Type B pancreatic cell (in vitro differentiated cells): Measurements from ENCODE around the gene TPSG1. TPM values are rescaled to one million over a fixed set of nuclear protein-coding genes. Genes with fewer than 3 reads are reported as not detected.
A peak's percentile ranks its signal among the peaks of the same experiment; 100 is the strongest.

ENCODE experiments used
- DNase-seq: peaks from one replicate; pipeline ENCODE4 v3.0.0; 2021; ENCODE audit warnings: mixed read lengths; ENCODE audit not compliant: unreplicated experiment; ENCODE audit errors: extremely low spot score
- H3K27ac Mint-ChIP-seq: 2 replicates; pipeline ENCODE4 v1.8.0; 2021; ENCODE audit warnings: mild to moderate bottlenecking, mixed read lengths
- H3K27me3 Mint-ChIP-seq: 2 replicates; pipeline ENCODE4 v1.8.0; 2021; ENCODE audit warnings: mixed read lengths
- H3K36me3 Mint-ChIP-seq: 2 replicates; pipeline ENCODE4 v1.8.0; 2021; ENCODE audit warnings: mixed read lengths
- H3K4me1 Mint-ChIP-seq: one replicate; pipeline ENCODE4 v1.8.0; 2021; ENCODE audit warnings: mixed read lengths; ENCODE audit not compliant: unreplicated experiment
- H3K4me3 Mint-ChIP-seq: 2 replicates; pipeline ENCODE4 v1.8.0; 2021; ENCODE audit warnings: mild to moderate bottlenecking, mixed read lengths
- H3K9me3 Mint-ChIP-seq: 2 replicates; pipeline ENCODE4 v1.8.0; 2021; ENCODE audit warnings: mixed read lengths
- total RNA-seq: library from RNA; stranded (reverse); gene quantifications from 2 replicates; pipeline ENCODE4 v1.2.1, GENCODE V29; 2021; ENCODE audit warnings: low replicate concordance
- TF ChIP-seq, protein P1 (sequence below): fragments of 200-600 bp; sonication (generic); conservative IDR thresholded peaks from 2 replicates; pipeline ENCODE4 v1.5.0; 2021; ENCODE audit warnings: antibody characterized with exemption, mild to moderate bottlenecking

Gene TPSG1
- total RNA-seq, 1 donor from 2014 or later, result not detected

- Mint-ChIP-seq H3K4me1 (no peaks in the 10 kb centered on the region), H3K27ac (no peak overlapping the region), H3K9me3 (no peaks in the 10 kb centered on the region), H3K27me3 (peaks cover 20% of the 10 kb centered on the region), H3K36me3 (no peaks in the 10 kb centered on the region), H3K4me3 (no peak overlapping the region)
- no peak for DNase-seq
- TF ChIP-seq, protein P1, sequence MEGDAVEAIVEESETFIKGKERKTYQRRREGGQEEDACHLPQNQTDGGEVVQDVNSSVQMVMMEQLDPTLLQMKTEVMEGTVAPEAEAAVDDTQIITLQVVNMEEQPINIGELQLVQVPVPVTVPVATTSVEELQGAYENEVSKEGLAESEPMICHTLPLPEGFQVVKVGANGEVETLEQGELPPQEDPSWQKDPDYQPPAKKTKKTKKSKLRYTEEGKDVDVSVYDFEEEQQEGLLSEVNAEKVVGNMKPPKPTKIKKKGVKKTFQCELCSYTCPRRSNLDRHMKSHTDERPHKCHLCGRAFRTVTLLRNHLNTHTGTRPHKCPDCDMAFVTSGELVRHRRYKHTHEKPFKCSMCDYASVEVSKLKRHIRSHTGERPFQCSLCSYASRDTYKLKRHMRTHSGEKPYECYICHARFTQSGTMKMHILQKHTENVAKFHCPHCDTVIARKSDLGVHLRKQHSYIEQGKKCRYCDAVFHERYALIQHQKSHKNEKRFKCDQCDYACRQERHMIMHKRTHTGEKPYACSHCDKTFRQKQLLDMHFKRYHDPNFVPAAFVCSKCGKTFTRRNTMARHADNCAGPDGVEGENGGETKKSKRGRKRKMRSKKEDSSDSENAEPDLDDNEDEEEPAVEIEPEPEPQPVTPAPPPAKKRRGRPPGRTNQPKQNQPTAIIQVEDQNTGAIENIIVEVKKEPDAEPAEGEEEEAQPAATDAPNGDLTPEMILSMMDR, result no peak
Observed at GRCh38 chr16:1262210-1262845, 37.3 kb upstream of the TPSG1 start.

GRCh38 chr16:1261131-1261892 is 36.2 kb upstream of the TPSG1 start:
- DNase-seq, result peak; percentile 66

GRCh38 chr16:1260101-1260680 is 35.1 kb upstream of the TPSG1 start:
- DNase-seq, result no peak
- Mint-ChIP-seq H3K9me3 (no peaks in the 10 kb centered on the region), H3K27ac (no peak overlapping the region), H3K36me3 (no peaks in the 10 kb centered on the region), H3K27me3 (peaks cover 20% of the 10 kb centered on the region), H3K4me3 (no peak overlapping the region), H3K4me1 (no peaks in the 10 kb centered on the region)
- TF ChIP-seq, protein P1, result no peak

More at GRCh38 chr16:1261131-1261892, 36.2 kb upstream of the TPSG1 start:
- TF ChIP-seq, protein P1, result no peak
- no peak overlapping the region for H3K27ac Mint-ChIP-seq
- no peaks in the 10 kb centered on the region for H3K36me3 Mint-ChIP-seq
- no peaks in the 10 kb centered on the region for H3K9me3 Mint-ChIP-seq
- peaks cover 20% of the 10 kb centered on the region for H3K27me3 Mint-ChIP-seq
- no peaks in the 10 kb centered on the region for H3K4me1 Mint-ChIP-seq
- H3K4me3 Mint-ChIP-seq, result no peak overlapping the region

GRCh38 chr16:1259760-1260068 is 34.6 kb upstream of the TPSG1 start:
- H3K27me3 Mint-ChIP-seq, result peaks cover 20% of the 10 kb centered on the region
- TF ChIP-seq, protein P1, result no peak
- no peaks in the 10 kb centered on the region for H3K4me1 Mint-ChIP-seq
- H3K27ac Mint-ChIP-seq, result no peak overlapping the region
- no peaks in the 10 kb centered on the region for H3K36me3 Mint-ChIP-seq
- H3K4me3 Mint-ChIP-seq, result no peak overlapping the region
- no peaks in the 10 kb centered on the region for H3K9me3 Mint-ChIP-seq
- no peak for DNase-seq

DNA sequence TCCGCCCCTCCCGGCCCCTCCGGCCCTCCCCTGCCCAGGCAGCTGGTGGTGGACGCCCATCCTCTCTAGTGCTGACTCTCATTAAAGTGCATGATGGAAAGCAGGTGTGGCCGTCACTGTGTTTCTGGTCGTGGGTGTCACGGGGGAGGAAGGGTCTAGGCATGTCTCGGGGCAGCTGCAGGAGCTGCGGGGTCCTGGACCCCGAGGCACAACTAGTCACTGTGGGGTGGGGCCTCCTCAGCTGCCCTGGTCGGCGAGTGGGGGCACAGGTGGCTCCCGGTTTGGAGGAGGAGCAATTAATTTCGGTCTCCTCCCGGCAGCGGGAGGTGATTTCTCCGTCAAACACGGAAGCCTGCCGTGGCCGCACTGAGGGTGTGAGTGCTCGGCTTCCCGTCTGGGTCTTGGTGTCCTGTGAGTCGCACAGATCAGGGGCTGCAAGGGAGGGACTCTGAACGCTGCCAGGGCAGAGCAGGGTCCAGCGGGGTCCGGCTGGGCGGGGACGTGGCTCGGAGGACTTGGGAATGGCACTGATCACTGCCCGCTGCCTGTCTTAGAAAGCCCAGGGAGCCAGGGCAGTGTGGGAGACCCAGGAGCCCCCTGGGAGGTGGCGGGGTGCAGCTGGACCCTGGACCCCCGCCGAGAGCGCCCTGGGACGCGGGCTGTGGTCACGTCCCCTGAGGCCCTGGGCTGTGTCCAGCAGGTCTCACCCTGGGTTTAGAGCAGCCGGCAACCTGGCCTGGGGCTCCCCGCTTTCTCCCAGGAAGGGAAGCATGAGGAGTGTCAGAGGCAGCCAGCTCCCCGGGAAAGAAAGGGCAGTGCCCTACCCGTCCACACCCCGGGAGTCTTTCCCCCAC is 34.1 kb upstream of the TPSG1 start:
- no peak for DNase-seq
- Mint-ChIP-seq H3K27me3 (peaks cover 20% of the 10 kb centered on the region), H3K9me3 (no peaks in the 10 kb centered on the region), H3K36me3 (no peaks in the 10 kb centered on the region), H3K4me3 (peak overlapping the region; percentile 75), H3K27ac (peak overlapping the region; percentile 23), H3K4me1 (no peaks in the 10 kb centered on the region)
- TF ChIP-seq, protein P1, result no peak
